Measurements from ENCODE around the gene EYA2.
"Not testable (repeated sequence)": the region's sequence is repeated elsewhere in the genome, so short reads cannot be mapped to it uniquely, and the experiment has no call there.

Gene EYA2

DNA sequence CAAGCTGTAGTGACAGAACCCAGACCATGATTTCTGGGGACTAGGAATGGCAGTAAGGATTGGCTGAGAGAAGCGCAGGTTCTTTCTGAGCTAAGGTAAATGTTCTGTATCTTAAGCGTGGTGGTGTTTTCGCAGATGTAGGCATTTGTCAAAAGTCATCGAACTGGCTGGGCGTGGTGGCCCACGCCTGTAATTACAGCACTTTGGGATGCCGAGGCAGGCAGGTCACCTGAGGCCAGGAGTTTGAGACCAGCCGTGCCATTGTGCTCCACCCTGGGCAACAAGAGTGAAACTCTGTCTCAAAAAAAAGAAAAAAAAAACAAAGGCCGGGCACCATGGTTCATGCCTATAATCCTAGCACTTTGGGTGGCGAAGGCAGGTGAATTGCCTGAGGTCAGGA is 40.7 kb upstream of the EYA2 start:
- H3K9me3 ChIP-seq (ENCODE audit: insufficient read depth, low read length), result no peaks in the 10 kb centered on the region
- H3K4me3 ChIP-seq (ENCODE audit: insufficient read length, low read depth), result no peak overlapping the region
- H3K27me3 ChIP-seq (ENCODE audit: insufficient read depth, insufficient read length), result no peaks in the 10 kb centered on the region
- H3K9ac ChIP-seq (ENCODE audit: insufficient read length, low read depth), result no peak overlapping the region
- H3K4me1 ChIP-seq (ENCODE audit: insufficient read depth, insufficient read length), result no peaks in the 10 kb centered on the region
- TF ChIP-seq SUZ12 (IDR thresholded peaks at IDR 0.05; ENCODE audit: extremely low read depth, insufficient read depth, insufficient read length) (no peak), ZNF274 (IDR thresholded peaks at IDR 0.05; ENCODE audit: low read depth, low read length) (no peak), YY1 (IDR thresholded peaks at IDR 0.05; ENCODE audit: insufficient read depth, insufficient read length) (no peak)
- DNase-seq (ENCODE audit: low read depth, low spot score), result no peak
- H3K36me3 ChIP-seq (ENCODE audit: insufficient read depth, insufficient read length, low read length), result no peaks in the 10 kb centered on the region

DNA sequence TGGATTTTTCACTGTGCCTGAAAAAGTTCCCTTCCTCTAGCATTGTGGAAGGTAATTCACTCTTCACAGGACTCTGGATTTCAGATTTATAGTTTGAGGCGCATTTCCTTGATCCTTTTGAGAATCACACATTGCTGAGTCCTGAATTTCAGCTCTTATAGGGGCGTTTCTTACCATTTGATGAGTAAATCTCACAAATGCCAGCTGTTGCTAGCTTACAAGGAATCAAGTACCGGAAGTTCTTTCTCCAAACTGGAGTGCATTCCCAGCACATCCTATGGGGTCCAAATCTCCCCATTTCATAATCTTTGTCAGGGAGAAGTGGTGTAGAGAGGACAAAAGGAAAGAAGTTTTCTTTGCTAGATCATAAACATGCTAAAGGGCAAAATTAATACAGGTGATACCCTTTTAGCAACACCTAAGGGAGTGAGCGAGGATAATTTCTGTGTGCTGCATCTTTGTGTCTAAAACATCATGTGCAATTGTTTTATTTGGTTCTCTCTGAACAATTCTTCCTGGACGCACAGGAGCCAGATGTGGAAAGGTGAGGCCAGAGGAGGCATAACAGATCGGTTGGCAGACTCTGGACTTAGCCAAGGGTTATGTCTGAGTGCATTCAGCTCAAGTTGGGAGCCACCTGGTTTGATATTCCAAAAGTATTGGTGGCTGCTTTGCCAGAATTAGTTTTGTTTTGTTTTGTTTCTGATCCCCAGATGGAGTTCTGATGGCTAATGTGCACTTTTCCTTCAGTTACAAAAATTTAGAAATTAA is 37.4 kb upstream of the EYA2 start:
- Histone ChIP-seq H3K27me3 (ENCODE audit: insufficient read depth, insufficient read length) (no peaks in the 10 kb centered on the region), H3K9me3 (ENCODE audit: insufficient read depth, low read length) (no peaks in the 10 kb centered on the region), H3K9ac (ENCODE audit: insufficient read length, low read depth) (no peak overlapping the region), H3K36me3 (ENCODE audit: insufficient read depth, insufficient read length, low read length) (no peaks in the 10 kb centered on the region), H3K4me3 (ENCODE audit: insufficient read length, low read depth) (no peak overlapping the region), H3K4me1 (ENCODE audit: insufficient read depth, insufficient read length) (no peaks in the 10 kb centered on the region)
- DNase-seq (ENCODE audit: low read depth, low spot score), result no peak
- TF ChIP-seq YY1 (IDR thresholded peaks at IDR 0.05; ENCODE audit: insufficient read depth, insufficient read length) (no peak), SUZ12 (IDR thresholded peaks at IDR 0.05; ENCODE audit: extremely low read depth, insufficient read depth, insufficient read length) (no peak), ZNF274 (IDR thresholded peaks at IDR 0.05; ENCODE audit: low read depth, low read length) (no peak)

DNA sequence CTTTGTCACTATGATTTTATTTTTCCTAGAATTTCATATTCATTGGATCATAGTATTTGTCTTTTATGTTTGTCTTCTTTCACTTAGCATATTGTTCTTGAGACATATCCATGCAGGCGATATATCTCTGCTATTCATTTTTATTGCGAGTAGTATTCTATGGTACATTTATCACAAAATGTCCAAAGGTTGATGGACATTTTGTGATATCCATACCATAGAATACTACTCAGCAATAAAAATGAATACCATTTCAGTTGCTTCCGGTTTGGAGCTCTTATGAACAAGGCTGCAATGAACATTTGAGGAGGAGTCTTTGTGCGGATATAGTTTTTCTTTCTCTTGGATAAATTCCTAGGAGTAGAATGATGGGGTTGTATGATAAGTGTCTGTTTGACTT is 28.8 kb upstream of the EYA2 start:
- TF ChIP-seq SUZ12 (IDR thresholded peaks at IDR 0.05; ENCODE audit: extremely low read depth, insufficient read depth, insufficient read length) (no peak), ZNF274 (IDR thresholded peaks at IDR 0.05; ENCODE audit: low read depth, low read length) (no peak), YY1 (IDR thresholded peaks at IDR 0.05; ENCODE audit: insufficient read depth, insufficient read length) (no peak)
- Histone ChIP-seq H3K27me3 (ENCODE audit: insufficient read depth, insufficient read length) (no peaks in the 10 kb centered on the region), H3K9me3 (ENCODE audit: insufficient read depth, low read length) (peaks cover 19% of the 10 kb centered on the region), H3K9ac (ENCODE audit: insufficient read length, low read depth) (no peak overlapping the region), H3K4me3 (ENCODE audit: insufficient read length, low read depth) (no peak overlapping the region), H3K36me3 (ENCODE audit: insufficient read depth, insufficient read length, low read length) (no peaks in the 10 kb centered on the region), H3K4me1 (ENCODE audit: insufficient read depth, insufficient read length) (no peaks in the 10 kb centered on the region)
- DNase-seq (ENCODE audit: low read depth, low spot score), result no peak

DNA sequence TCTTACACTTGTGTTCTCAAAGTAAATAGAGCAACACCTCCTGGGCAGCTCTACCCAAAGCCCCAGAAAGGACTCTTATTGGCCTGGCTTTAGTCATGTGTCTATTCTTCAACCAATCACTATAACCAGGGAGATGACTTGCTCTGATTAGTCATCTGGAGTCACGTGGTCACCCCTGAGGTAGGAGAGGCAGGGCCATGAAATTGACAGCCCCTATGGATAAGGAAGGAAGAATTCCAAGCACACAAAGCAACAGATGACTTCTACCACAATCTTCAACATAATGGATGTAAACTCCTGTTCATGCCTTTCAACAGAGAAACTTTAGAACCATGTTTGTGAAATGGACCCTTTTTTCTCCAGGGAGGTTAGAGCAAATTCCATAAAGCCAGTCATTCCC is 24.6 kb upstream of the EYA2 start:
- DNase-seq (ENCODE audit: low read depth, low spot score), result no peak
- no peaks in the 10 kb centered on the region for H3K27me3 ChIP-seq (ENCODE audit: insufficient read depth, insufficient read length)
- H3K4me3 ChIP-seq (ENCODE audit: insufficient read length, low read depth), result no peak overlapping the region
- peaks cover 19% of the 10 kb centered on the region for H3K9me3 ChIP-seq (ENCODE audit: insufficient read depth, low read length)
- no peak overlapping the region for H3K9ac ChIP-seq (ENCODE audit: insufficient read length, low read depth)
- H3K36me3 ChIP-seq (ENCODE audit: insufficient read depth, insufficient read length, low read length), result no peaks in the 10 kb centered on the region
- no peaks in the 10 kb centered on the region for H3K4me1 ChIP-seq (ENCODE audit: insufficient read depth, insufficient read length)
- TF ChIP-seq SUZ12 (IDR thresholded peaks at IDR 0.05; ENCODE audit: extremely low read depth, insufficient read depth, insufficient read length) (no peak), YY1 (IDR thresholded peaks at IDR 0.05; ENCODE audit: insufficient read depth, insufficient read length) (no peak), ZNF274 (IDR thresholded peaks at IDR 0.05; ENCODE audit: low read depth, low read length) (no peak)

DNA sequence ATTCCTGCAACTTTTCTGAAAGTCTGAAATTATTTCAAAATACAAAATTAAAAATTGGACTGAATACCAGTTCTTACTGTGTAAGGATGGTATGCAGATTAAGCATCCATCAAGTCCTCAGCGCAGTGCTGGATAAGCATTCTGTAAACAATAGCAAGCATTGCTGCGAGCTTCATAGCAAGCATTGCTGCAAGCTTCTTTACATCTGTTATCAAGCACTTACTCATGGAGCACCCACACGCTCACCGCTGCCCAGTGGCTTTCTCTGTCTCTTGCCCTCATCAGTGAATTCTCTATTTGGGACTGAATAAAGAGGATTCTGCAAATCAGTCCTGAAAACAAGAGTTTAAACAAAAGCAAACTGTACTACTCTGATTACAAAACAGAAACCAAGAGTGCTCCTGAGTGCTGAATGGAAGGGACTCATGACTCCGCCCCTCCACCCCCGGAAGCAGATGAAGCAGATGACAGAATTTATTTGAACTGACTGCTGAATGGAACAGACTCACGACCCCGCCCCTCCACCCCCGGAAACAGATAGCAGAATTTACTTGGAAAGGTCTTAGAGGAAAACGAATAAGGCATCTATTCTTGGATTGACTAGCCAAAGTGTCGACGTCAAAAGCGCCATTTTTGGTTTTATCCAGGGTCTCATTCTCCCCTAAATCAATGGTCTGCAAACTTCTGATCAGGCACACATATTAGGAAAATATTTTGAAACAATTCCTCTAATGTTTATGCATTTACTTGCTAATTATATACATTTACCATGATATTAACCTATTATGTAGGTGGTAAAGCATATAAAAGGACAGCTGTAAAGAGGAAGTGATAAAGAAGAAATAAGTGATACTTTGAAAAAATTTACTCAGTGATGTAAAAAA is 22.1 kb upstream of the EYA2 start:
- no peak for TF ChIP-seq SUZ12 (IDR thresholded peaks at IDR 0.05; ENCODE audit: extremely low read depth, insufficient read depth, insufficient read length)
- no peak for TF ChIP-seq ZNF274 (IDR thresholded peaks at IDR 0.05; ENCODE audit: low read depth, low read length)
- no peak for TF ChIP-seq YY1 (IDR thresholded peaks at IDR 0.05; ENCODE audit: insufficient read depth, insufficient read length)

DNA sequence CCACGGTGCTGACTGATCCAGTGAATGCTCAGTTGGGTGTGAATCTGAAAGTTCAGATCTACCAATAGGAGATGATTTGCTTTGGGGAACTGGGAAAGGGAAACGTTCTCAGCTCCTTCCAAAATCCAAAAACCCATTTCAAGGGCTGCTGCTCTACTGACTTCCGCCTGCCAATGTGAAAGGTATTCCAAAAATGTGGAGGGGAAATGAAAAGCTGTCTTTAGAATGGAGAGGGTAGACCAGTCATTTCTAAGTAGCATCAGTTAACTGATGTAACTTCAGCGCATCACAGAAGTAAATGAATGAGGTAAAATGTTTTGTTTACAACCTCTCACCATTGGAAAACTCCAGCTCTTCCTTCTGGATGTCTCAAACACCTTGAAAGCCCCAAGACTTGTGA is 19.6 kb upstream of the EYA2 start:
- no peaks in the 10 kb centered on the region for H3K4me1 ChIP-seq (ENCODE audit: insufficient read depth, insufficient read length)
- no peaks in the 10 kb centered on the region for H3K27me3 ChIP-seq (ENCODE audit: insufficient read depth, insufficient read length)
- no peaks in the 10 kb centered on the region for H3K36me3 ChIP-seq (ENCODE audit: insufficient read depth, insufficient read length, low read length)
- no peak overlapping the region for H3K9ac ChIP-seq (ENCODE audit: insufficient read length, low read depth)
- TF ChIP-seq YY1 (IDR thresholded peaks at IDR 0.05; ENCODE audit: insufficient read depth, insufficient read length) (no peak), ZNF274 (IDR thresholded peaks at IDR 0.05; ENCODE audit: low read depth, low read length) (no peak), SUZ12 (IDR thresholded peaks at IDR 0.05; ENCODE audit: extremely low read depth, insufficient read depth, insufficient read length) (no peak)
- no peak overlapping the region for H3K4me3 ChIP-seq (ENCODE audit: insufficient read length, low read depth)
- DNase-seq (ENCODE audit: low read depth, low spot score), result peak; percentile 18
- peaks cover 8% of the 10 kb centered on the region; the same call in 1 of the 2 replicates for H3K9me3 ChIP-seq (ENCODE audit: insufficient read depth, low read length)

More for the DNA sequence above, 22.1 kb upstream of the EYA2 start:
- H3K4me3 ChIP-seq (ENCODE audit: insufficient read length, low read depth), result no peak overlapping the region
- H3K9me3 ChIP-seq (ENCODE audit: insufficient read depth, low read length), result peaks cover 23% of the 10 kb centered on the region
- DNase-seq (ENCODE audit: low read depth, low spot score), result no peak
- no peaks in the 10 kb centered on the region for H3K4me1 ChIP-seq (ENCODE audit: insufficient read depth, insufficient read length)
- H3K36me3 ChIP-seq (ENCODE audit: insufficient read depth, insufficient read length, low read length), result no peaks in the 10 kb centered on the region
- no peaks in the 10 kb centered on the region for H3K27me3 ChIP-seq (ENCODE audit: insufficient read depth, insufficient read length)
- no peak overlapping the region for H3K9ac ChIP-seq (ENCODE audit: insufficient read length, low read depth)

DNA sequence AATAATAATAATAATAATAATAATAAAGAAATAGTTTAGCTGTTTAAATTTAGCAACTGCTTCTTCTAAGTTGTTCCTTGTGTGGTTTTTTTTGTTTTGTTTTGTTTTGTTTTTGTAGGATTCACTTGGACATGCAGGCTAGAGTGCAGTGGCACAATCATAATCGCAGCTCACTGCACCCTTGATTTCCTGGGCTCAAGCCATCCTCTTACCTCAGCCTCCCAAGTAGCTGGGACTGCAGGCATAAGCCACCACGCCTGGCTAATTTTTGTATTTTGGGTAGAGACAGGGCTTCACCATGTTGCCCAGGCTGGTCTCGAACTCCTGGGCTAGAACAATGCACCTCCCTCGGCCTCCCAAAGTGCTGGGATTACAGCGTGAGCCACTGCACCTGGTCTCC is 15.3 kb upstream of the EYA2 start:
- no peaks in the 10 kb centered on the region for H3K36me3 ChIP-seq (ENCODE audit: insufficient read depth, insufficient read length, low read length)

DNA sequence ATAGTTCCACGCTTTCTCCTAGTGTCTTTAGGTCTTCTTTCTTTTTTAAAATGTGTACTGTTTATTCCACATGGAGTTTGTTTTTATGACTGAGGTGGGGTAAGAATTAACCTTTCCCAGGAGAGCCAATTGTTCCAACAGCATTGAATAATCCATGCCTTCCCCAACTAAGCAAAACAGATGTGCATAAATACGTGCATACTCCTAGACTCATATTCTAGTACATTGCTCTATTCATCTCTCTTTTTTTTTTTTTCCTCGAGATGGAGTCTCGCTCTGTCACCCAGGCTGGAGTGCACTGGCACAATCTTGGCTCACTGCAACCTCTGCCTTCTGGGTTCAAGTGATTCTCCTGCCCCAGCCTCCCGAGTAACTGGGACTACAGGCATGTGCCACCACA is 14.7 kb upstream of the EYA2 start:
- H3K27me3 ChIP-seq (ENCODE audit: insufficient read depth, insufficient read length); H3K4me3 ChIP-seq (ENCODE audit: insufficient read length, low read depth); H3K36me3 ChIP-seq (ENCODE audit: insufficient read depth, insufficient read length, low read length); H3K9ac ChIP-seq (ENCODE audit: insufficient read length, low read depth); DNase-seq (ENCODE audit: low read depth, low spot score); H3K9me3 ChIP-seq (ENCODE audit: insufficient read depth, low read length); H3K4me1 ChIP-seq (ENCODE audit: insufficient read depth, insufficient read length): not testable (repeated sequence)

More for the DNA sequence above, 15.3 kb upstream of the EYA2 start:
- no peak for DNase-seq (ENCODE audit: low read depth, low spot score)
- H3K9ac ChIP-seq (ENCODE audit: insufficient read length, low read depth), result no peak overlapping the region
- TF ChIP-seq ZNF274 (IDR thresholded peaks at IDR 0.05; ENCODE audit: low read depth, low read length), result no peak
- no peak for TF ChIP-seq SUZ12 (IDR thresholded peaks at IDR 0.05; ENCODE audit: extremely low read depth, insufficient read depth, insufficient read length)
- no peak for TF ChIP-seq YY1 (IDR thresholded peaks at IDR 0.05; ENCODE audit: insufficient read depth, insufficient read length)
- peaks cover 4% of the 10 kb centered on the region; the same call in 1 of the 2 replicates for H3K9me3 ChIP-seq (ENCODE audit: insufficient read depth, low read length)
- H3K4me3 ChIP-seq (ENCODE audit: insufficient read length, low read depth), result no peak overlapping the region
- H3K27me3 ChIP-seq (ENCODE audit: insufficient read depth, insufficient read length), result no peaks in the 10 kb centered on the region
- no peaks in the 10 kb centered on the region for H3K4me1 ChIP-seq (ENCODE audit: insufficient read depth, insufficient read length)
